RWPE2 (cell line): Measurements from ENCODE around the gene GRID2.
A peak's percentile ranks its signal among the peaks of the same experiment; 100 is the strongest.

ENCODE experiments used
- ATAC-seq: fragments of 200-7000 bp; cut with Tn5 transposase; 3 replicates; pipeline ENCODE4 v1.9.1; 2021; ENCODE audit warnings: low read depth
- DNase-seq: peaks from one replicate; pipeline ENCODE4 v3.0.0-alpha.2; 2020; ENCODE audit warnings: low spot score
- H3K27ac ChIP-seq: fragments of 450-650 bp; 2 replicates; pipeline ENCODE4 v1.5.1; 2017; ENCODE audit warnings: mild to moderate bottlenecking; ENCODE audit not compliant: poor library complexity, severe bottlenecking
- H3K27me3 ChIP-seq: fragments of 250-450 bp; sonication (Bioruptor Pico); 2 replicates; pipeline ENCODE4 v1.5.1; 2021; ENCODE audit warnings: mild to moderate bottlenecking, moderate library complexity; ENCODE audit not compliant: insufficient read depth, poor library complexity, severe bottlenecking
- H3K36me3 ChIP-seq: fragments of 250-450 bp; sonication (Bioruptor Pico); 2 replicates; pipeline ENCODE4 v1.5.1; 2020; ENCODE audit warnings: low read depth, mild to moderate bottlenecking, moderate library complexity
- H3K4me1 ChIP-seq: fragments of 250-450 bp; sonication (Bioruptor Pico); 2 replicates; pipeline ENCODE4 v1.5.1; 2021; ENCODE audit warnings: mild to moderate bottlenecking, moderate library complexity; ENCODE audit not compliant: insufficient read depth, poor library complexity, severe bottlenecking
- H3K4me3 ChIP-seq: fragments of 250-450 bp; sonication (Bioruptor Pico); 2 replicates; pipeline ENCODE4 v1.5.1; 2021; ENCODE audit warnings: mild to moderate bottlenecking, moderate library complexity; ENCODE audit not compliant: severe bottlenecking
- H3K9me3 ChIP-seq: fragments of 250-450 bp; sonication (Bioruptor Pico); 2 replicates; pipeline ENCODE4 v1.5.1; 2021; ENCODE audit warnings: mild to moderate bottlenecking, moderate library complexity; ENCODE audit not compliant: severe bottlenecking
- CTCF ChIP-seq: fragments of 450-650 bp; IDR thresholded peaks from one replicate; pipeline ENCODE4 v1.5.1; 2017; ENCODE audit warnings: mild to moderate bottlenecking, moderate library complexity; ENCODE audit not compliant: poor library complexity, severe bottlenecking

The GRID2 gene

GRCh38 chr4:93179044-93179443, 875.3 kb downstream of the GRID2 start:
- ATAC-seq (no peak), DNase-seq (no peak)
- Histone ChIP-seq H3K27ac (no peak overlapping the region), H3K4me3 (no peak overlapping the region), H3K9me3 (no peaks in the 10 kb centered on the region), H3K27me3 (no peaks in the 10 kb centered on the region), H3K4me1 (peaks cover 18% of the 10 kb centered on the region), H3K36me3 (no peaks in the 10 kb centered on the region)
- no peak for TF ChIP-seq CTCF

GRCh38 chr4:93182722-93183121, 879.0 kb downstream of the GRID2 start:
- DNase-seq (peak; percentile 49), ATAC-seq (peak; percentile 92)
- no peak for TF ChIP-seq CTCF
- no peaks in the 10 kb centered on the region for H3K27me3 ChIP-seq
- H3K27ac ChIP-seq = peak overlapping the region; percentile 57
- H3K4me3 ChIP-seq = no peak overlapping the region
- H3K36me3 ChIP-seq = no peaks in the 10 kb centered on the region
- peaks cover 20% of the 10 kb centered on the region for H3K4me1 ChIP-seq
- no peaks in the 10 kb centered on the region for H3K9me3 ChIP-seq

- ATAC-seq (peak; percentile 62), DNase-seq (no peak)
- Histone ChIP-seq H3K4me3 (no peak overlapping the region), H3K4me1 (peaks cover 20% of the 10 kb centered on the region), H3K27ac (peak overlapping the region; percentile 57), H3K36me3 (no peaks in the 10 kb centered on the region), H3K9me3 (no peaks in the 10 kb centered on the region), H3K27me3 (no peaks in the 10 kb centered on the region)
- no peak for TF ChIP-seq CTCF
These were observed 879.8 kb downstream of the GRID2 start for GRCh38 chr4:93183576-93183975.

GRCh38 chr4:93184053-93184452, 880.3 kb downstream of the GRID2 start:
- no peak overlapping the region for H3K4me3 ChIP-seq
- H3K27ac ChIP-seq = peak overlapping the region; percentile 57
- no peaks in the 10 kb centered on the region for H3K9me3 ChIP-seq
- peaks cover 20% of the 10 kb centered on the region for H3K4me1 ChIP-seq
- H3K36me3 ChIP-seq = no peaks in the 10 kb centered on the region
- ATAC-seq (no peak), DNase-seq (no peak)
- no peaks in the 10 kb centered on the region for H3K27me3 ChIP-seq
- TF ChIP-seq CTCF = no peak

GRCh38 chr4:93186846-93187245, 883.1 kb downstream of the GRID2 start:
- H3K4me3 ChIP-seq = no peak overlapping the region

More at GRCh38 chr4:93186846-93187245, 883.1 kb downstream of the GRID2 start:
- H3K36me3 ChIP-seq = no peaks in the 10 kb centered on the region
- no peak for TF ChIP-seq CTCF
- no peak for ATAC-seq
- H3K27ac ChIP-seq = no peak overlapping the region
- H3K9me3 ChIP-seq = no peaks in the 10 kb centered on the region
- DNase-seq = no peak
- H3K4me1 ChIP-seq = peaks cover 20% of the 10 kb centered on the region
- no peaks in the 10 kb centered on the region for H3K27me3 ChIP-seq
